PC-3 (cell line): Measurements from ENCODE around the gene ZC2HC1B. TPM values are rescaled to one million over a fixed set of nuclear protein-coding genes. Genes with fewer than 3 reads are reported as not detected.

Source experiments
- ATAC-seq: fragments of 200-7000 bp; cut with Tn5 transposase; 2 replicates; pipeline ENCODE4 v1.9.1; 2020; ENCODE audit warnings: mild to moderate bottlenecking, moderate library complexity
- BruUV-seq: library from RNA; stranded (reverse); fragments of 400-500 nt; replicated peaks from 2 replicates; lab custom pipeline; 2021; lab: Mats Ljungman, UMichigan
- CTCF ChIA-PET: fragments of 300-600 bp; sonication (Branson Sonifier 250); formaldehyde crosslinking; loops from one replicate; lab custom pipeline; 2022; ENCODE audit warnings: antibody characterized with exemption; lab: Charles Lee
- POLR2A ChIA-PET: fragments of 300-600 bp; sonication (Branson Sonifier 250); formaldehyde crosslinking; loops from one replicate; lab custom pipeline; 2022; ENCODE audit warnings: antibody characterized with exemption; ENCODE audit not compliant: unreplicated experiment; lab: Charles Lee
- DNase-seq: peaks from one replicate; pipeline ENCODE4 v3.0.0-alpha.2; 2015
- H2AFZ ChIP-seq: fragments of 300-600 bp; sonication (generic); 2 replicates; pipeline ENCODE4 v1.6.0; 2016; ENCODE audit warnings: antibody characterized with exemption, low read length
- H3F3A ChIP-seq: fragments of 300-600 bp; sonication (generic); one replicate; pipeline ENCODE4 v1.6.0; 2017; ENCODE audit warnings: antibody characterized with exemption, low read length, control low read depth, mild to moderate bottlenecking; ENCODE audit not compliant: unreplicated experiment
- H3K27ac ChIP-seq: fragments of 300-600 bp; sonication (generic); 2 replicates; pipeline ENCODE4 v1.5.1; 2016; ENCODE audit warnings: mild to moderate bottlenecking, low read length
- H3K27me3 ChIP-seq: fragments of 300-600 bp; sonication (generic); 2 replicates; pipeline ENCODE4 v1.6.1; 2016; ENCODE audit warnings: low read length, mixed read lengths
- H3K36me3 ChIP-seq: fragments of 300-600 bp; sonication (generic); 2 replicates; pipeline ENCODE4 v1.6.1; 2016; ENCODE audit warnings: low read depth, mixed run types, low read length, mixed read lengths
- H3K4me1 ChIP-seq: fragments of 300-600 bp; sonication (generic); 2 replicates; pipeline ENCODE4 v1.5.1; 2016; ENCODE audit warnings: low read length; ENCODE audit not compliant: insufficient read depth
- H3K4me2 ChIP-seq: fragments of 300-600 bp; sonication (generic); 2 replicates; pipeline ENCODE4 v1.6.0; 2016; ENCODE audit warnings: low read length
- H3K4me3 ChIP-seq: fragments of 300-600 bp; sonication (generic); 2 replicates; pipeline ENCODE4 v1.5.1; 2016; ENCODE audit warnings: mild to moderate bottlenecking, low read length, mixed read lengths
- H3K79me2 ChIP-seq: fragments of 300-600 bp; sonication (generic); 2 replicates; pipeline ENCODE4 v1.6.1; 2017; ENCODE audit warnings: low read length, mixed read lengths
- H3K9ac ChIP-seq: fragments of 300-600 bp; sonication (generic); 2 replicates; pipeline ENCODE4 v1.6.0; 2016; ENCODE audit warnings: mild to moderate bottlenecking, low read length
- H3K9me2 ChIP-seq: fragments of 300-600 bp; sonication (generic); replicated peaks from 2 replicates; pipeline ENCODE4 v1.6.1; 2016; ENCODE audit warnings: mixed run types, low read length, mixed read lengths
- H3K9me3 ChIP-seq: fragments of 300-600 bp; sonication (generic); 2 replicates; pipeline ENCODE4 v1.6.1; 2016; ENCODE audit warnings: low read length, mixed read lengths
- H4K20me1 ChIP-seq: fragments of 300-600 bp; sonication (generic); 2 replicates; pipeline ENCODE4 v1.6.1; 2016; ENCODE audit warnings: low read length, mixed read lengths
- CTCF ChIP-seq: fragments of 300-600 bp; sonication (generic); conservative IDR thresholded peaks from 2 replicates; pipeline ENCODE4 v1.5.1; 2017; ENCODE audit warnings: antibody characterized with exemption, low read depth, mild to moderate bottlenecking, low read length
- EZH2 ChIP-seq: fragments of 300-600 bp; sonication (generic); IDR thresholded peaks from one replicate; pipeline ENCODE4 v1.6.1; 2017; ENCODE audit warnings: antibody characterized with exemption, mild to moderate bottlenecking, low read length; ENCODE audit not compliant: unreplicated experiment
- EZH2phosphoT487 ChIP-seq: fragments of 300-600 bp; sonication (generic); IDR thresholded peaks from 2 replicates; pipeline ENCODE4 v1.6.1; 2018; ENCODE audit warnings: mild to moderate bottlenecking, antibody characterized with exemption, low read length, borderline replicate concordance
- intact Hi-C: fragments of 100-400 bp; cut with micrococcal nuclease; formaldehyde crosslinking; loops from 2 replicates; pipeline ENCODE4 v1.9.0; 2023
- total RNA-seq: library from RNA; depleted of rRNA; stranded (reverse); fragments of >200 nt; gene quantifications from 2 replicates; pipeline ENCODE4 v1.2.3, GENCODE V29; 2014

ZC2HC1B gene
- total RNA-seq, 1 experiment from 2014 or later: not detected

GRCh38 chr6:143952060-143952778 lies 87.9 kb downstream of the ZC2HC1B start:
- ATAC-seq (no peak), DNase-seq (no peak)
- H3F3A ChIP-seq: no peaks in the 10 kb centered on the region
- no peak overlapping the region for H3K27ac ChIP-seq
- no peaks in the 10 kb centered on the region for H4K20me1 ChIP-seq
- no peak overlapping the region for H3K9ac ChIP-seq
- H2AFZ ChIP-seq: no peak overlapping the region
- ChIA-PET POLR2A (no interaction called here), CTCF (no interaction called here)
- no peak overlapping the region for H3K4me3 ChIP-seq
- H3K9me2 ChIP-seq: no peaks in the 10 kb centered on the region
- BruUV-seq: no TSS peak
- intact Hi-C loops: no loop called here
- H3K36me3 ChIP-seq: no peaks in the 10 kb centered on the region
- H3K4me1 ChIP-seq: no peaks in the 10 kb centered on the region
- H3K9me3 ChIP-seq: no peaks in the 10 kb centered on the region
- no peak overlapping the region for H3K4me2 ChIP-seq
- TF ChIP-seq EZH2phosphoT487 (no peak), CTCF (no peak), EZH2 (no peak)
- no peaks in the 10 kb centered on the region for H3K79me2 ChIP-seq
- H3K27me3 ChIP-seq: no peaks in the 10 kb centered on the region

GRCh38 chr6:143952947-143953701 lies 88.8 kb downstream of the ZC2HC1B start:
- BruUV-seq: no TSS peak
- H3K4me3 ChIP-seq: no peak overlapping the region
- no peaks in the 10 kb centered on the region for H3K79me2 ChIP-seq
- H3K36me3 ChIP-seq: no peaks in the 10 kb centered on the region
- H4K20me1 ChIP-seq: no peaks in the 10 kb centered on the region
- ATAC-seq (peak; percentile 35; the same call in 1 of the 2 replicates), DNase-seq (no peak)
- no peaks in the 10 kb centered on the region for H3F3A ChIP-seq
- POLR2A ChIA-PET: no interaction called here
- CTCF ChIA-PET: interaction anchor here (0.5 to 0.6 kb wide), 2 partner anchors 11 to 13 kb away, joined by 4 to 5 read pairs; no protein-coding TSS in a partner anchor
- H3K9me2 ChIP-seq: no peaks in the 10 kb centered on the region
- no peaks in the 10 kb centered on the region for H3K4me1 ChIP-seq
- no peaks in the 10 kb centered on the region for H3K9me3 ChIP-seq
- no peak overlapping the region for H3K4me2 ChIP-seq
- intact Hi-C loops: no loop called here
- no peak overlapping the region for H2AFZ ChIP-seq
- TF ChIP-seq CTCF (no peak), EZH2phosphoT487 (no peak), EZH2 (no peak)
- H3K27me3 ChIP-seq: no peaks in the 10 kb centered on the region
- no peak overlapping the region for H3K27ac ChIP-seq
- H3K9ac ChIP-seq: no peak overlapping the region
